Liver (tissue), 2 donors: ENCODE measurements around the gene SPATA31E1.

ENCODE experiments used
- TF ChIP-seq, protein P1 (sequence below): fragments of 150-350 bp; IDR thresholded peaks from 2 replicates; pipeline ENCODE4 v1.5.1; 2017; ENCODE audit warnings: improper control_type of control experiment, low read depth, low read length; ENCODE audit not compliant: missing input control
- TF ChIP-seq, protein P2 (sequence below): IDR thresholded peaks from 2 replicates; pipeline ENCODE4 v1.6.1; 2016; ENCODE audit warnings: antibody characterized with exemption
- donor health status: healthy.

DNA sequence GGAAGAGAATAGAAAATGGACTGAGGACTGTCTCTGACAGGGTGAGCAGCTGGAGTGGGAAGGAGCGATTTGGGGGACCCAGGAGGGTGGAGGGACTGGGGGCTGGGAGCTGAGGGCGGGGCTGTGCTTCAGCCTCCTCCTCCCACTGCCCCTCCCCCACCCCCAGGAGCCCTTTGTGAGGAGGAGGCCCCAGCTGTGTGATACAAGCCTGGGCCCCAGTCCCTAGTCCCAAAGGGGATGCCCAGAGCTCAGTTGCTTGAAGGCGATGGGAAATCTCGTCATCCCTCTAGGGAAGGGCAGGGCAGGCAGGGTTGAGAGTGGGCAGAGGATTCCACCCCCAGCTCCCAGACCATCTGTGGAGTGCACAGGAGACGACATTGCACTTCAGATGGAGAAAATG is at the start of gene SPATA31E1:
- TF ChIP-seq, protein P1, sequence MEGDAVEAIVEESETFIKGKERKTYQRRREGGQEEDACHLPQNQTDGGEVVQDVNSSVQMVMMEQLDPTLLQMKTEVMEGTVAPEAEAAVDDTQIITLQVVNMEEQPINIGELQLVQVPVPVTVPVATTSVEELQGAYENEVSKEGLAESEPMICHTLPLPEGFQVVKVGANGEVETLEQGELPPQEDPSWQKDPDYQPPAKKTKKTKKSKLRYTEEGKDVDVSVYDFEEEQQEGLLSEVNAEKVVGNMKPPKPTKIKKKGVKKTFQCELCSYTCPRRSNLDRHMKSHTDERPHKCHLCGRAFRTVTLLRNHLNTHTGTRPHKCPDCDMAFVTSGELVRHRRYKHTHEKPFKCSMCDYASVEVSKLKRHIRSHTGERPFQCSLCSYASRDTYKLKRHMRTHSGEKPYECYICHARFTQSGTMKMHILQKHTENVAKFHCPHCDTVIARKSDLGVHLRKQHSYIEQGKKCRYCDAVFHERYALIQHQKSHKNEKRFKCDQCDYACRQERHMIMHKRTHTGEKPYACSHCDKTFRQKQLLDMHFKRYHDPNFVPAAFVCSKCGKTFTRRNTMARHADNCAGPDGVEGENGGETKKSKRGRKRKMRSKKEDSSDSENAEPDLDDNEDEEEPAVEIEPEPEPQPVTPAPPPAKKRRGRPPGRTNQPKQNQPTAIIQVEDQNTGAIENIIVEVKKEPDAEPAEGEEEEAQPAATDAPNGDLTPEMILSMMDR: no peak
- TF ChIP-seq, protein P2, sequence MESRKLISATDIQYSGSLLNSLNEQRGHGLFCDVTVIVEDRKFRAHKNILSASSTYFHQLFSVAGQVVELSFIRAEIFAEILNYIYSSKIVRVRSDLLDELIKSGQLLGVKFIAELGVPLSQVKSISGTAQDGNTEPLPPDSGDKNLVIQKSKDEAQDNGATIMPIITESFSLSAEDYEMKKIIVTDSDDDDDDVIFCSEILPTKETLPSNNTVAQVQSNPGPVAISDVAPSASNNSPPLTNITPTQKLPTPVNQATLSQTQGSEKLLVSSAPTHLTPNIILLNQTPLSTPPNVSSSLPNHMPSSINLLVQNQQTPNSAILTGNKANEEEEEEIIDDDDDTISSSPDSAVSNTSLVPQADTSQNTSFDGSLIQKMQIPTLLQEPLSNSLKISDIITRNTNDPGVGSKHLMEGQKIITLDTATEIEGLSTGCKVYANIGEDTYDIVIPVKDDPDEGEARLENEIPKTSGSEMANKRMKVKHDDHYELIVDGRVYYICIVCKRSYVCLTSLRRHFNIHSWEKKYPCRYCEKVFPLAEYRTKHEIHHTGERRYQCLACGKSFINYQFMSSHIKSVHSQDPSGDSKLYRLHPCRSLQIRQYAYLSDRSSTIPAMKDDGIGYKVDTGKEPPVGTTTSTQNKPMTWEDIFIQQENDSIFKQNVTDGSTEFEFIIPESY: no peak
